IPS DF 6.9 (cell line): ENCODE measurements around the gene PGRMC2.

ENCODE experiments used
- DNase-seq: peaks from one replicate; pipeline ENCODE4 v3.0.0-alpha.2; 2013; ENCODE audit warnings: low read depth, low spot score
- H3K27ac ChIP-seq: one replicate; pipeline ENCODE4 v1.5.1; 2013; ENCODE audit warnings: low read length, control low read depth
- H3K27me3 ChIP-seq: 2 replicates; pipeline ENCODE4 v1.6.1; 2013; ENCODE audit warnings: mild to moderate bottlenecking, low read length; ENCODE audit not compliant: control insufficient read depth, insufficient read depth
- H3K36me3 ChIP-seq: 2 replicates; pipeline ENCODE4 v1.6.1; 2013; ENCODE audit warnings: low read length; ENCODE audit not compliant: control insufficient read depth, insufficient read depth
- H3K4me1 ChIP-seq: 2 replicates; pipeline ENCODE4 v1.6.1; 2013; ENCODE audit warnings: low read length; ENCODE audit not compliant: control insufficient read depth, insufficient read depth
- H3K4me3 ChIP-seq: 2 replicates; pipeline ENCODE4 v1.5.1; 2013; ENCODE audit warnings: mild to moderate bottlenecking, low read length
- H3K9me3 ChIP-seq: 2 replicates; pipeline ENCODE4 v1.6.1; 2013; ENCODE audit warnings: low read length, inconsistent platforms; ENCODE audit not compliant: control insufficient read depth, insufficient read depth
- whole genome bisulfite sequencing: extraction: QIAGEN DNeasy Blood & Tissue Kit; methylation state at CpG from one replicate; pipeline ENCODE4 v1.1.7; 2013; ENCODE audit warnings: mixed read lengths, missing lambda C conversion rate; ENCODE audit not compliant: insufficient read length, insufficient coverage; 5-methylcytosine and 5-hydroxymethylcytosine counted together

The PGRMC2 gene

DNA sequence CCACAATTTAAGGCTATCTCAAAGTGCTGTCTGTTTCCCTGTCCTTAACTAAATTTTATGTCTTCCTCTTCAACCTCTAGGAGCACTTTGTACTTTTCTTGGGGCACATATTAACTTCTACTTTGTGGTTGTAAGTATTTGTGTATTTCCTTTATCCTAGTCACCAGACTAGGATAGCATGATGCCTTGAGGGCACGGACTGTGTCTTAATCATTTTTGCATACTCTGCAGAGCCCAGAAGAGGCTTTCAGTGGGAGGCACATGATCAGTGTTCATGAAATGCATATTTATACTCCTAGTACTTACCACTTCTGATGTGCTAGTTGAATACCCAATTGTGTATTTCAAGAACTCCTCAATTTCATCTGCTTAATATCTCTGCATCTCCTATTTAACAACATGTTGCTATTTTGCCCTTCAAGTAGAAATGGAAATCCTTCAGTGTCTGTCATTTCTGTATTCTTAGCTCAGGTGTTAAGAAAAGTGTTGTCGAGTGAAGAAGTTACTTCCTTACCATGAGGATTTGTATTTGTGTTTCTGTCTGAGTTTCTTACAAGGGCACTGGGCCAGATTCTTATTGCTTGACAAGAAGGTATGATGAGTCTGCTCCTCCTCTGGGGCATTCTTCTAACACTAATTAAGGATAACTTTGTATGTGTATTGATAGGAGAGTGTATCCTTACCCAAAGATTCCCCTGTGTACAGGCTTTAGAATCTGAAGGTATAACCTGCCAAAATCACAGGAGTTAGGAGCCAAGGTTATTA, 28.3 kb upstream of the PGRMC2 start:
- H3K27ac ChIP-seq = no peak overlapping the region
- no peaks in the 10 kb centered on the region for H3K27me3 ChIP-seq
- DNase-seq = no peak
- no peaks in the 10 kb centered on the region for H3K9me3 ChIP-seq
- H3K4me3 ChIP-seq = no peak overlapping the region
- no CpG with 5 or more reads among the region's 2 CpGs for WGBS
- no peaks in the 10 kb centered on the region for H3K4me1 ChIP-seq
- H3K36me3 ChIP-seq = no peaks in the 10 kb centered on the region

DNA sequence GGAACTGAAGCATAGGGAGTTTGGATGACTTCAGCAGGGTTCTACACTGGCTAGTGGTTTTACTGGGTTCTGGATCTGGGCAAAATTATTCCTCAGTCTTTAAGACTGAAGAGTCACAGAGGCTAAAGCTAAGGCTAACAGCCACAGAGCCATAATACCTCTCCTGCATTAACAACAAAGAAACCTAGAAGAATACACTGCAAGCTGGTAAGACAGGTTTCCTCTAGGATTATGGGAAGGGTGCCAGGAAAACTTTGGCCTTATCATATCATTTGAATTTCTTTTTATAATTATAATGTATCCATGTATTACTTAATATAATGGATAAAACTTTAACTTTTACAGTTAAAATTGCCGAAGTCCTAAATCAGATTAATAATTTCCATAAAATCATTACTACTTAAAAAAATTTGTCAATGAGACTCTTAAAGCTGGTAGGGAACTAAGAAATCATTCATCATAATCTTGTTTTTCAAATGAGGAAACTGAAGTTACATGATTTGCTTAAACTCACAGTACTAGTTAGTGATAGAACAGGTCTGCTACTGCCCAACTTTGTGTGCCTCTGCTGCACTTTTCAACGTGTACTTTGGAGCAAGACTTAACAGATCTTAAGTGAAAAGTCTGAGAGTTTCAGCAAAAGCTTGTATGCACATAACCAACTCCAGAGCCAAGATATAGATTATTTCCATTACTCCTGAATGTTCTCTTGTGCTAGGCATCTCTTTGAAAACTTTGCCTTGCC, 24.2 kb upstream of the PGRMC2 start:
- no peaks in the 10 kb centered on the region for H3K27me3 ChIP-seq
- H3K9me3 ChIP-seq = no peaks in the 10 kb centered on the region
- no CpG with 5 or more reads among the region's 2 CpGs for WGBS
- no peak for DNase-seq
- H3K27ac ChIP-seq = no peak overlapping the region
- no peaks in the 10 kb centered on the region for H3K36me3 ChIP-seq
- no peaks in the 10 kb centered on the region for H3K4me1 ChIP-seq
- no peak overlapping the region for H3K4me3 ChIP-seq

DNA sequence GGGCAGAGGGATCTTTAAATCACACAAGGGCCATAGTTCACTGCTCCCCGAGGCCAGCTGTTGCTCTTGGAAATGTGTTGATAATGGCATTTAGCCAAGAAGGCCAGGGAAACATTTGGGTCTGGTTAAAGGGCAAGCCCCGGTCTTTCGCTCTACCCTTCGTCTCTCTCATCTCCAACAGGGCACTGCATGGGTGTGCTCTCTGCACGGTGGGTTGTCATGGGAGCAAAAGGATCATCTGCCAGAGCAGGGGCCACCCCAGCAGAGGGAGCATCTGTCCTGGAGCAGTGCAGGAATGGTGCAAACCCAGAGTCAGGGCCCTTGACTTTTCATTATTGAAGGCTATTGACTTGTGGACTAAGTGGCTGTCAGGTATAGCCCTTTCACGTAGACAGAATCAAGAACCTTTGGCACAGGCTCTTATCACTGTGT, 22.7 kb upstream of the PGRMC2 start:
- Histone ChIP-seq H3K4me1 (0 out of 2 replicates have a peak, but pooled peaks cover 2% of the 10 kb centered on the region), H3K27me3 (no peaks in the 10 kb centered on the region), H3K9me3 (no peaks in the 10 kb centered on the region), H3K27ac (no peak overlapping the region), H3K36me3 (no peaks in the 10 kb centered on the region), H3K4me3 (no peak overlapping the region)
- WGBS = no CpG with 5 or more reads among the region's 6 CpGs
- DNase-seq = no peak

DNA sequence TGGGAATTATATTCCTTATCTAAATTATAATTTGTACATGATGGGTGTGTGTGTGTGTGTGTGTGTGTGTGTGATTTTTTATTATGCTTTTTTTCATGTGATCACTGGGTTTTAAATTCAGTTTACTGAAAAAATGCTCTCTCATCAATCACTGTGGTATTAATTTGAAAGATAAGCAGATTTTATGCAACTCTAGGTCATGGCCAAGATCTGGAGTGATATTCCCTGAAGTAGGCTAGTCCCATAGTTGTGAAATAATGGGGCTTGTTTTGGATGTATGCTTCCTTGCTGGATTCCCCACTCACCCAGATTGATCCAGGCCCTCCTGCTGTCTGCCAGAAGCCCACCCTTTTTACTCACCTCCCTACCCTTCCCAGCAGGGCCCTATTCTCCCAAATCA, 22.0 kb upstream of the PGRMC2 start:
- Histone ChIP-seq H3K9me3 (no peaks in the 10 kb centered on the region), H3K4me1 (0 out of 2 replicates have a peak, but pooled peaks cover 2% of the 10 kb centered on the region), H3K4me3 (no peak overlapping the region), H3K36me3 (no peaks in the 10 kb centered on the region), H3K27me3 (no peaks in the 10 kb centered on the region), H3K27ac (no peak overlapping the region)
- DNase-seq = no peak

DNA sequence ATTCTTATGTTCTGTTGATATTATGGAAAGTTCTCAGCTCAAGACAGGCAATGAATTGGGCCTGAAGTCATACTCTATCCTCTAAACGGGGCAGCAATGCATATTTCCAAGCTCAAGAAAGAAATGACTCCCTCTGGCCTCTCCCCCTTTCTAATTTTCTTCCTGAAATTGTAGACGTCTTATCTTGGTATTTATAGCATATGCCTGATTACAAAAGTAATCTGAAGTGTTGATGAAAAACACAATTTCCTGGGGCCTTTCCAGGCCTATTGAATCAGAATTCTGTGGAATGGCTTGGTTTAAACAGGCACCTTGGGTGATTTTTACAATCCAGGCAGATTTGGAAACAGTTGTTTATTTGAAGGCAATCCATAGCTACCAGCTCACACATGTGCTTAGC, 21.4 kb upstream of the PGRMC2 start:
- Histone ChIP-seq H3K4me3 (no peak overlapping the region), H3K27ac (no peak overlapping the region), H3K36me3 (no peaks in the 10 kb centered on the region), H3K4me1 (0 out of 2 replicates have a peak, but pooled peaks cover 2% of the 10 kb centered on the region), H3K9me3 (no peaks in the 10 kb centered on the region), H3K27me3 (no peaks in the 10 kb centered on the region)
- DNase-seq = no peak
- no CpG with 5 or more reads among the region's 2 CpGs for WGBS

DNA sequence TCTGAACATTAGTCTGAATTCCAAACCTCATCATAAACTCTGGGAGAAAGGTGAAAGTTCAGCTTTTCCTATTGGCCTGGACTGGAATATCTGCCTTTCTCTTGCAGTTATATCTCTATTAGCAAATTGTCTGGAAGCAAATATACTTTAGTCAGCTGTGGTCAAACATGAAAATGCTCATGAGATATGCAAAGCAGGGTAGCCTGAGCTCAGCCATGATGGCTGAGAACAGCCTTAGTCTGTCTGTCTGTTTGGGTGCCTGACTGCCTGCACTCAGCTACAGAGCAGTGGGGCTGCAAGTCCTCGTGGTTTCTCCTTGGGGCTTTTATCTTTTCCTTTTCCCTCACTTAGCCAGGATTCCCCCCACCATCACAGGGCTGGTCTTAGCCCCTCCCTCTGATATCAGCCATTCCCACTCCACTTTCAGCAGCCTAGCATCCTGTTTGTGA, 19.5 kb upstream of the PGRMC2 start:
- no peak overlapping the region for H3K27ac ChIP-seq
- no peaks in the 10 kb centered on the region for H3K36me3 ChIP-seq

DNA sequence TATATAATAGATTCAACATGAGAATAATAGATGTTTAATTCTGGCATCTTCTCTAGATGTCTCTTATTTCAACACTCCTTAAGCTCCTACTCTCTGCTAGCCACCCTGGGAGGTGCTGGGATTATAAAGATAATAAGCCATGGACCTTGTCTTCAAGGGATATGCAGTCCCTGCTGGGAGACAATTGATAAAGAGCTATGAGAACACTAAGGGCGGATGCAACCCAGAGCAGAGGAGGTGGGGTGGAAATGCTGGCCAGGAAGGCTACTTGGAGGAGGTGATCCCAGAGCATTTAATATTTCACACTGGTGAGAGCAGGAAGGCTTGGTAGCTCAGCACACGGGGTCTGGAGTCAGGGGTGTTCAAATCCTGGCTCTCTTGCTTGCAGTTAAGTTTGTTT, 18.3 kb upstream of the PGRMC2 start:
- H3K36me3 ChIP-seq = no peaks in the 10 kb centered on the region
- no CpG with 5 or more reads among the region's 2 CpGs for WGBS
- no peaks in the 10 kb centered on the region; the same call in 1 of the 2 replicates for H3K9me3 ChIP-seq
- no peak for DNase-seq
- H3K4me3 ChIP-seq = no peak overlapping the region
- 0 out of 2 replicates have a peak, but pooled peaks cover 2% of the 10 kb centered on the region for H3K4me1 ChIP-seq
- no peaks in the 10 kb centered on the region for H3K27me3 ChIP-seq
- H3K27ac ChIP-seq = no peak overlapping the region

More for the DNA sequence above, 19.5 kb upstream of the PGRMC2 start:
- Histone ChIP-seq H3K9me3 (no peaks in the 10 kb centered on the region), H3K4me3 (no peak overlapping the region), H3K4me1 (0 out of 2 replicates have a peak, but pooled peaks cover 2% of the 10 kb centered on the region), H3K27me3 (no peaks in the 10 kb centered on the region)
- WGBS = no CpG with 5 or more reads among the region's 1 CpG
- DNase-seq = no peak

DNA sequence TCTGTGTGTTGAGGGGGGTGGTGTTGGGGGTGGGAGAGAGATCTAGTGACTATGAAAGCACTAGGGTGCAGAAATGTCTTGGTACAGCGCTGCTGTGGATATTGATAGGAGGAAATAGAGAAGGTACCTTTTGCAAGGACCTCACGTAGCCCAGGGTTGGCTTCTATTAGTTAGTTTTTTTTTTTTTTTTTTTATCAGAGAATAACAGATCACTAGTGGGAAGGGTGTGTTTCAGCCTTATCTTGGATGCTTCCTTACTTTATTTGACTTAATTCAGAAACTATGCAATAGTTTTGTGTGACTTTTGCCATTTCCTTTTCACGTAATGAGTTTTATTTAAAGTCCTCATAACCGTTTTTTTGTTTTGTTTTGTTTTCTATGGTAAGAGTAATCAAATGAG, 16.4 kb upstream of the PGRMC2 start:
- DNase-seq = no peak
- 0 out of 2 replicates have a peak, but pooled peaks cover 2% of the 10 kb centered on the region for H3K4me1 ChIP-seq
- no peaks in the 10 kb centered on the region; the same call in 1 of the 2 replicates for H3K9me3 ChIP-seq
- H3K4me3 ChIP-seq = no peak overlapping the region
- H3K36me3 ChIP-seq = no peaks in the 10 kb centered on the region
- no CpG with 5 or more reads among the region's 4 CpGs for WGBS
- H3K27ac ChIP-seq = no peak overlapping the region
- no peaks in the 10 kb centered on the region for H3K27me3 ChIP-seq

DNA sequence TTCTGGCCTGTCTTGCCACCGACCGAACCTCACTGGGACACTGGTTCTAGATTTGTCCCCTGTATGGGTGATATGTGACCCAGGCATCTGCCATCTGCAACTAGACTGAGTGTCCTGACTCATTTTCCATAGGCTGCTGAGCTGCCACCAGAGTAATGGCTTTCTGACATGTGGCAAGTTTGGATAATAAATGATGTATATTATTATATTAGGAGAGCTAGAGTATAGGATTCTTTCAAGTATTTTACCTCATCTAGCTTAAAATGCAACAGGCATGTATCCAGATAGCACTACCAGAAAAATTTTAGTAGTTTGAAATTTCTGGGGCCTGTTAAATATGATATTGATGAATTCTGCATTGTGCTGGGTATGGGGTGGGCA, 15.8 kb upstream of the PGRMC2 start:
- Histone ChIP-seq H3K36me3 (peaks cover 2% of the 10 kb centered on the region; the same call in 1 of the 2 replicates), H3K27ac (no peak overlapping the region), H3K9me3 (no peaks in the 10 kb centered on the region; the same call in 1 of the 2 replicates), H3K4me1 (0 out of 2 replicates have a peak, but pooled peaks cover 2% of the 10 kb centered on the region), H3K4me3 (no peak overlapping the region), H3K27me3 (no peaks in the 10 kb centered on the region)
- DNase-seq = no peak
- no CpG with 5 or more reads among the region's 2 CpGs for WGBS

DNA sequence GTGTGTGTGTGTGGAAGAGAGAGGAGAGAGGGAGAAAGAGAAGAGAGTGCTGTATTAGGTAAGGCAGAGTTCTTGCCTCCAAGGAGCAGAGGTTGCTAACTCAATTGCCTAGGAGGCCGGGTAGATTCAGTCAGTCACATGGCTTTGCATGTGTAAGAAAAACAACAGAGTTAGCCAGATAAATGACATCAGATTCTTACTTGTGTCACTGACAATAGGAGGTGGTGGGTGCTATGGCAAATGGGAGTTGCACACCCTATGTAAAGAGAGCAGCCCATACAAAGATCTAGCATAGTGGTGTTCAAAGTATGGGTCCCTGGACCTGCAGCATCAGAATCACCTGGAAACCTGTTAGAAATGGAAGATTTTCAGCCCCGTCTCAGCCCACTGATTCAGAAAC, 14.4 kb upstream of the PGRMC2 start:
- DNase-seq = no peak
- Histone ChIP-seq H3K9me3 (no peaks in the 10 kb centered on the region; the same call in 1 of the 2 replicates), H3K27me3 (no peaks in the 10 kb centered on the region), H3K4me3 (no peak overlapping the region), H3K27ac (no peak overlapping the region), H3K4me1 (0 out of 2 replicates have a peak, but pooled peaks cover 2% of the 10 kb centered on the region), H3K36me3 (peaks cover 2% of the 10 kb centered on the region; the same call in 1 of the 2 replicates)
- WGBS = no CpG with 5 or more reads among the region's 2 CpGs
